ENCODE data around the gene CTTN.
A peak's percentile ranks its signal among the peaks of the same experiment; 100 is the strongest.

CTTN gene

GRCh38 chr11:70436501-70436860, 38.2 kb downstream of the CTTN start:
- DNase-seq (ENCODE audit: extremely low read depth, insufficient read length), result no peak
- H3K4me3 ChIP-seq (replicated peaks; ENCODE audit: low read depth, low read length), result no peak overlapping the region
- H3K27me3 ChIP-seq (replicated peaks; ENCODE audit: control insufficient read depth, insufficient read depth, low read length), result no peaks in the 10 kb centered on the region
- no peaks in the 10 kb centered on the region; the same call in 1 of the 2 replicates for H3K36me3 ChIP-seq (ENCODE audit: control insufficient read depth, insufficient read depth, low read length)
- no peak for TF ChIP-seq CTCF (IDR thresholded peaks at IDR 0.05; ENCODE audit: insufficient read depth, low read length, poor library complexity, severe bottlenecking)

GRCh38 chr11:70437111-70437784, 38.9 kb downstream of the CTTN start:
- Histone ChIP-seq H3K4me3 (replicated peaks; ENCODE audit: low read depth, low read length) (no peak overlapping the region; the same call in 1 of the 2 replicates), H3K36me3 (ENCODE audit: control insufficient read depth, insufficient read depth, low read length) (no peaks in the 10 kb centered on the region; the same call in 1 of the 2 replicates), H3K27me3 (replicated peaks; ENCODE audit: control insufficient read depth, insufficient read depth, low read length) (no peaks in the 10 kb centered on the region)
- DNase-seq (ENCODE audit: extremely low read depth, insufficient read length), result peak; percentile 86
- no peak for TF ChIP-seq CTCF (IDR thresholded peaks at IDR 0.05; ENCODE audit: insufficient read depth, low read length, poor library complexity, severe bottlenecking)

- Histone ChIP-seq H3K36me3 (ENCODE audit: control insufficient read depth, insufficient read depth, low read length) (no peaks in the 10 kb centered on the region; the same call in 1 of the 2 replicates), H3K27me3 (replicated peaks; ENCODE audit: control insufficient read depth, insufficient read depth, low read length) (no peaks in the 10 kb centered on the region), H3K4me3 (replicated peaks; ENCODE audit: low read depth, low read length) (no peak overlapping the region)
- DNase-seq (ENCODE audit: extremely low read depth, insufficient read length), result no peak
- no peak for TF ChIP-seq CTCF (IDR thresholded peaks at IDR 0.05; ENCODE audit: insufficient read depth, low read length, poor library complexity, severe bottlenecking)
These were observed 41.9 kb downstream of the CTTN start for GRCh38 chr11:70440206-70440605.

- no peaks in the 10 kb centered on the region for H3K27me3 ChIP-seq (replicated peaks; ENCODE audit: control insufficient read depth, insufficient read depth, low read length)
These were observed 45.4 kb downstream of the CTTN start for GRCh38 chr11:70443773-70444030.

GRCh38 chr11:70445091-70445490, 46.8 kb downstream of the CTTN start:
- Histone ChIP-seq H3K36me3 (ENCODE audit: control insufficient read depth, insufficient read depth, low read length) (no peaks in the 10 kb centered on the region), H3K27me3 (replicated peaks; ENCODE audit: control insufficient read depth, insufficient read depth, low read length) (no peaks in the 10 kb centered on the region), H3K4me3 (replicated peaks; ENCODE audit: low read depth, low read length) (no peak overlapping the region)
- no peak for TF ChIP-seq CTCF (IDR thresholded peaks at IDR 0.05; ENCODE audit: insufficient read depth, low read length, poor library complexity, severe bottlenecking)
- DNase-seq (ENCODE audit: extremely low read depth, insufficient read length), result no peak

More at GRCh38 chr11:70443773-70444030, 45.4 kb downstream of the CTTN start:
- DNase-seq (ENCODE audit: extremely low read depth, insufficient read length), result no peak
- TF ChIP-seq CTCF (IDR thresholded peaks at IDR 0.05; ENCODE audit: insufficient read depth, low read length, poor library complexity, severe bottlenecking), result no peak
- Histone ChIP-seq H3K36me3 (ENCODE audit: control insufficient read depth, insufficient read depth, low read length) (no peaks in the 10 kb centered on the region), H3K4me3 (replicated peaks; ENCODE audit: low read depth, low read length) (peak overlapping the region; percentile 25)

GRCh38 chr11:70445605-70446004, 47.3 kb downstream of the CTTN start:
- DNase-seq (ENCODE audit: extremely low read depth, insufficient read length), result no peak
- no peaks in the 10 kb centered on the region for H3K27me3 ChIP-seq (replicated peaks; ENCODE audit: control insufficient read depth, insufficient read depth, low read length)
- H3K4me3 ChIP-seq (replicated peaks; ENCODE audit: low read depth, low read length), result no peak overlapping the region
- H3K36me3 ChIP-seq (ENCODE audit: control insufficient read depth, insufficient read depth, low read length), result no peaks in the 10 kb centered on the region
- no peak for TF ChIP-seq CTCF (IDR thresholded peaks at IDR 0.05; ENCODE audit: insufficient read depth, low read length, poor library complexity, severe bottlenecking)

Measured in GM06990 (cell line).